ENCODE results near the gene ATP8B1. TPM values are rescaled to one million over a fixed set of nuclear protein-coding genes. Genes with fewer than 3 reads are reported as not detected.

Gene ATP8B1
- total and polyA plus RNA-seq, 2 of the 8 experiments (the other 6 are each of a cell fraction or from before 2014, with no cell fraction given): 1.1 to 4.6 TPM

GRCh38 chr18:57837917-57838548 lies 34.9 kb upstream of the ATP8B1 start:
- Histone ChIP-seq H2AFZ (ENCODE audit: low read length) (no peak overlapping the region), H3K36me3 (ENCODE audit: control insufficient read depth in 2 of 4, insufficient read depth in 4 of 4, low read length in 3 of 4) (no peaks in the 10 kb centered on the region), H3K14ac (ENCODE audit: insufficient read length) (no peak overlapping the region), H3K9me3 (ENCODE audit: insufficient read depth in 2 of 2, low read depth in 1 of 2, low read length in 1 of 2) (no peaks in the 10 kb centered on the region), H3K23me2 (ENCODE audit: low read depth, low read length) (no peaks in the 10 kb centered on the region; the same call in 1 of the 2 replicates), H3K27me3 (replicated peaks in 1 of 4; ENCODE audit: control insufficient read depth in 3 of 4, extremely low read depth in 1 of 4, insufficient read depth in 3 of 4, low read length in 3 of 4) (no peaks in the 10 kb centered on the region), H2BK120ac (replicated peaks; ENCODE audit: low read depth, low read length) (no peak overlapping the region), H3K18ac (ENCODE audit: extremely low read depth, low read length) (no peak overlapping the region), H4K91ac (replicated peaks; ENCODE audit: insufficient read length, low read length) (no peak overlapping the region), H2BK5ac (ENCODE audit: low read depth, low read length) (no peak overlapping the region), H3K4ac (replicated peaks; ENCODE audit: insufficient read length, low read depth, low read length) (no peak overlapping the region), H3K23ac (ENCODE audit: insufficient read length) (no peak overlapping the region), H3K4me1 (replicated peaks in 1 of 4; ENCODE audit: control insufficient read depth in 3 of 4, insufficient read depth in 4 of 4, low read length in 3 of 4) (no peaks in the 10 kb centered on the region), H4K20me1 (replicated peaks in 1 of 2; ENCODE audit: control insufficient read depth in 1 of 2, insufficient read depth in 2 of 2, low read length in 2 of 2) (no peaks in the 10 kb centered on the region), H4K5ac (ENCODE audit: insufficient read length, low read depth, low read length) (no peak overlapping the region), H4K8ac (ENCODE audit: extremely low read depth, insufficient read depth, low read length) (no peak overlapping the region), H3K56ac (replicated peaks; ENCODE audit: insufficient read length, low read depth, low read length) (no peak overlapping the region), H3K9ac (replicated peaks in 1 of 4; ENCODE audit: extremely low read depth in 1 of 4, low read depth in 3 of 4, low read length in 3 of 4) (no peak overlapping the region), H2BK12ac (ENCODE audit: low read depth, low read length) (no peak overlapping the region), H2BK15ac (ENCODE audit: low read length) (no peak overlapping the region), H3K27ac (ENCODE audit: low read depth, low read length) (no peak overlapping the region), H3K79me2 (ENCODE audit: control insufficient read depth in 1 of 2, insufficient read depth in 2 of 2, low read length in 2 of 2) (no peaks in the 10 kb centered on the region), H3K4me2 (ENCODE audit: insufficient read depth in 1 of 2, low read depth in 2 of 2, low read length in 2 of 2) (no peak overlapping the region), H2BK20ac (ENCODE audit: low read length) (no peak overlapping the region), H2AK5ac (ENCODE audit: low read depth, low read length) (no peak overlapping the region), H3K79me1 (ENCODE audit: low read depth, low read length) (no peaks in the 10 kb centered on the region), H3K4me3 (ENCODE audit: extremely low read depth in 1 of 4, insufficient read depth in 2 of 4, low read depth in 3 of 4, low read length in 4 of 4) (no peak overlapping the region)
- no peak for TF ChIP-seq NANOG (IDR thresholded peaks at IDR 0.05; ENCODE audit: insufficient read depth, low read depth, low read length, poor library complexity, severe bottlenecking)
- no peak for TF ChIP-seq KDM4A (IDR thresholded peaks at IDR 0.05; ENCODE audit: low read depth, low read length, severe bottlenecking)
- no peak for TF ChIP-seq ASH2L (IDR thresholded peaks at IDR 0.05; ENCODE audit: low read length)
- TF ChIP-seq ATF2 (IDR thresholded peaks at IDR 0.05; ENCODE audit: low read length): no peak
- no peak for TF ChIP-seq HDAC6 (IDR thresholded peaks at IDR 0.05; ENCODE audit: low read depth, low read length)
- TF ChIP-seq TCF12 (IDR thresholded peaks at IDR 0.05; ENCODE audit: low read depth, low read length): no peak
- ChIA-PET CTCF (ENCODE audit: partially characterized antibody) (interaction anchor here (0.9 to 1.4 kb wide), 3 partner anchors 16 to 207 kb away, joined by 3 to 6 read pairs (median 4); no protein-coding TSS in a partner anchor), POLR2A (ENCODE audit: partially characterized antibody) (interaction anchor here (1.8 kb wide), 1 partner anchor 216 kb away, joined by 4 read pairs; the partner anchor contains the start of gene NARS1)
- no peak for FAIRE-seq
- 88% methylated on average over 11 of the region's 12 CpGs; no CpG with 5 or more reads in 1 of the 2 experiments for WGBS, 2 experiments (ENCODE audit: extremely low coverage in 1 of 2, insufficient coverage in 1 of 2, insufficient read length in 1 of 2, insufficient replicate concordance in 2 of 2, low coverage in 1 of 2, low lambda C conversion rate in 2 of 2, missing lambda C conversion rate in 1 of 2)
- no peak for DNase-seq (ENCODE audit: low read depth in 1 of 2, low spot score in 2 of 2)

Measured in H1 (cell line).